Right lobe of liver (tissue), 4 donors: Measurements from ENCODE around the gene SCUBE3.

Experiments
- POLR2A ChIP-seq: fragments of 450-650 bp; IDR thresholded peaks from one replicate; pipeline ENCODE4 v1.6.1; 2017; ENCODE audit warnings: antibody characterized with exemption, mild to moderate bottlenecking
- TF ChIP-seq, protein P1 (sequence below), 4 donors: fragments of 200-600 bp in 3 of 4; fragments of 450-650 bp in 1 of 4; IDR thresholded peaks; one replicate each; pipeline versions ENCODE4 v1.5.1 to v1.8.0; 2016 to 2022; ENCODE audit warnings: antibody characterized with exemption in 4 of 4, mild to moderate bottlenecking in 2 of 4
- donor health status: DM: no; HTN: no; CAD: no.
- donor health status: DM: no; HTN: no; CAD: no.
- donor health status: DM: no; HTN: yes; CAD: no.

DNA sequence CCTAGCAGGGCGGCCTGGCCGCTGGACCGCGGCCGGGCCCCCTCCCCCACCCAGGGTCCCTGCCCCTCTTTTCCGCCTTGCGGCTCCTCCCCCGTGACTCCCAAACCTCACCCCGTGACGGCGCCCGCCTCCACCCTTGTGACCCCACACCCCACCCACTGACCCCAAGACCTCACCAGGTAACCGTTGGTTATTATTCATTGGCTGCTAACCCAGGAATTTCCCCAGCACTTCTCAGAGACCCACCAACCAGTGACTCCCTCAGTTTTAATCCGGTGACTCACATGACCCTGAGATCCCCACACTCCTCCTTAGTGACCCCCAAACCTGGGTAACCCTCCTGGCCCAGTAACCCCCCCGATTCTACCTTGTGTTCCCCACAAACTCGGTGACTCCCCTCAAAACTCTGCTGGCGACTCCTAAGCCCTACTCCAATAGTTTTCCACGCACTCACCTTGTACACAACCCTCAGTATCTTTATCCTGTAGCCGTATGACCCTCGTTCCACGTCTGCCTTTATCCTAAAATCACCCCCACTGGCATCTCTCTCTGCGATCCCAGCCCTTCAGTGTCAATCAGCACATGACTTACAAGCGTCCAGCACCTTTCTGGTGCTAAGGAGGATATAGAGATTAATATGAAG, 46.3 kb downstream of the SCUBE3 start:
- TF ChIP-seq, protein P1, sequence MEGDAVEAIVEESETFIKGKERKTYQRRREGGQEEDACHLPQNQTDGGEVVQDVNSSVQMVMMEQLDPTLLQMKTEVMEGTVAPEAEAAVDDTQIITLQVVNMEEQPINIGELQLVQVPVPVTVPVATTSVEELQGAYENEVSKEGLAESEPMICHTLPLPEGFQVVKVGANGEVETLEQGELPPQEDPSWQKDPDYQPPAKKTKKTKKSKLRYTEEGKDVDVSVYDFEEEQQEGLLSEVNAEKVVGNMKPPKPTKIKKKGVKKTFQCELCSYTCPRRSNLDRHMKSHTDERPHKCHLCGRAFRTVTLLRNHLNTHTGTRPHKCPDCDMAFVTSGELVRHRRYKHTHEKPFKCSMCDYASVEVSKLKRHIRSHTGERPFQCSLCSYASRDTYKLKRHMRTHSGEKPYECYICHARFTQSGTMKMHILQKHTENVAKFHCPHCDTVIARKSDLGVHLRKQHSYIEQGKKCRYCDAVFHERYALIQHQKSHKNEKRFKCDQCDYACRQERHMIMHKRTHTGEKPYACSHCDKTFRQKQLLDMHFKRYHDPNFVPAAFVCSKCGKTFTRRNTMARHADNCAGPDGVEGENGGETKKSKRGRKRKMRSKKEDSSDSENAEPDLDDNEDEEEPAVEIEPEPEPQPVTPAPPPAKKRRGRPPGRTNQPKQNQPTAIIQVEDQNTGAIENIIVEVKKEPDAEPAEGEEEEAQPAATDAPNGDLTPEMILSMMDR (IDR thresholded peaks at IDR 0.05): no peak
- TF ChIP-seq POLR2A: no peak
